Measurements from ENCODE around the gene VSIG8.

DNA sequence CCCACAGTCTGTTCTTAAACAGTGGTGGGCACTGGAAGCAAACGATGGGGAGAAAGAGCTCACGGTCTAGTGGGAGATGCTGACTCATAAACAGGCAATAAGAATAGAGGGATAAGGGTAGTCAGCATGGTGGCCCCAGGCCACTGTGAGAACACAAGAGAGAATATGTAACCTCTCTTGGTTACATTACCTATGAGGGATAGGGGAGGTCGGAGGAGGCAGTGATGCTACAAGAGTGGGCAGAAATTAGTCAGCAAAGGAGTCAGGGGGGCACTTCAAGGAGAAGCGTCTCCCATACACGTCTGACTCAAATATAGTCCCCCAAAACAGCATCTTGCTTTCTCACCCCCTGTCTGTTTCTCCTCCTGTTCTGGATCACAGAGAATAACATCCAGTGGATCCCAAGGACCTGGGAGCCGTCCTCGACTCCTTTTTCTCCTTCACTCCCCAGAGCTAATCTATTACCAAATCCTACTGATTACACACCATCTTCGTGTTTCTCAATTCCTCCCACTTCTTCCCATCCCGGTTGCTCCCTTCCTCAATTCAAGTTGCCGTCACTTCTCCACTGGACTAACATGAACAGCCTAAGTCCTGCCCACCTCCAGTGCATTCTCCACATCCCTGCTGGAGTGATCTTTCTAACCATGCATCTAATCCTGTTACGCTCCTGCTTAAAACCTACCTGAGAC lies 33.7 kb downstream of the VSIG8 start:
- TF ChIP-seq POLR2A (IDR thresholded peaks at IDR 0.05) (no peak), EP300 (IDR thresholded peaks at IDR 0.05) (no peak)

Data from ovary (tissue), 1 donor.